H1 (cell line): ENCODE measurements around the gene DPF3. TPM values are rescaled to one million over a fixed set of nuclear protein-coding genes. Genes with fewer than 3 reads are reported as not detected.

Experiments
- CTCF ChIA-PET: fragments of 300-600 bp; sonication (Branson Sonifier 250); formaldehyde crosslinking; loops from one replicate; lab custom pipeline; 2021; ENCODE audit not compliant: partially characterized antibody; lab: Charles Lee
- POLR2A ChIA-PET: fragments of 300-600 bp; sonication (Branson Sonifier 250); formaldehyde crosslinking; loops from one replicate; lab custom pipeline; 2021; ENCODE audit warnings: inconsistent platforms; ENCODE audit not compliant: partially characterized antibody; lab: Charles Lee
- DNase-seq, 2 experiments: peaks; one replicate each; pipeline versions ENCODE4 v3.0.0 to v3.0.0-alpha.2; 2010 to 2022; ENCODE audit warnings: low spot score in 2 of 2, low read depth in 1 of 2, mixed read lengths in 1 of 2
- FAIRE-seq: peaks from 2 replicates; lab custom pipeline; 2011; peaks lifted over from hg19 to GRCh38; lab: Jason Lieb, UNC
- H2AFZ ChIP-seq: 2 replicates; pipeline ENCODE4 v1.8.1; 2012; ENCODE audit warnings: low read length, inconsistent platforms
- H2AK5ac ChIP-seq: 2 replicates; pipeline ENCODE4 v1.6.1; 2013; ENCODE audit warnings: low read depth, low read length
- H2BK120ac ChIP-seq: replicated peaks from 2 replicates; pipeline ENCODE3; 2013; ENCODE audit warnings: low read depth, low read length, inconsistent platforms
- H2BK12ac ChIP-seq: 2 replicates; pipeline ENCODE4 v1.6.1; 2013; ENCODE audit warnings: low read depth, low read length
- H2BK15ac ChIP-seq: 2 replicates; pipeline ENCODE4 v1.6.1; 2013; ENCODE audit warnings: low read length
- H2BK20ac ChIP-seq: 2 replicates; pipeline ENCODE4 v1.6.1; 2013; ENCODE audit warnings: low read length
- H2BK5ac ChIP-seq: 2 replicates; pipeline ENCODE4 v1.6.1; 2013; ENCODE audit warnings: low read depth, low read length
- H3K14ac ChIP-seq: 2 replicates; pipeline ENCODE4 v1.6.1; 2013; ENCODE audit warnings: inconsistent platforms; ENCODE audit not compliant: insufficient read length
- H3K18ac ChIP-seq: 2 replicates; pipeline ENCODE4 v1.6.1; 2013; ENCODE audit warnings: low read length; ENCODE audit errors: extremely low read depth
- H3K23ac ChIP-seq: 2 replicates; pipeline ENCODE4 v1.6.1; 2013; ENCODE audit warnings: inconsistent platforms; ENCODE audit not compliant: insufficient read length
- H3K23me2 ChIP-seq: 2 replicates; pipeline ENCODE4 v1.6.1; 2013; ENCODE audit warnings: low read depth, low read length
- H3K27ac ChIP-seq: 2 replicates; pipeline ENCODE4 v1.6.1; 2011; ENCODE audit warnings: low read depth, low read length, inconsistent platforms
- H3K27me3 ChIP-seq, 4 experiments: replicated peaks in 1 of 4; 1 replicate in 1 of 4; 2 replicates in 3 of 4; pipeline versions ENCODE4 v1.6.1 to v1.8.1; 2011 to 2013; ENCODE audit warnings: low read length in 3 of 4, mild to moderate bottlenecking in 3 of 4, inconsistent platforms in 2 of 4, mixed read lengths in 2 of 4, moderate library complexity in 1 of 4; ENCODE audit not compliant: control insufficient read depth in 3 of 4, insufficient read depth in 3 of 4; ENCODE audit errors: extremely low read depth in 1 of 4
- H3K36me3 ChIP-seq, 4 experiments: 2 replicates each; pipeline versions ENCODE4 v1.6.1 to v1.8.1; 2011 to 2013; ENCODE audit warnings: mild to moderate bottlenecking in 4 of 4, low read length in 3 of 4, moderate library complexity in 2 of 4, control low read depth in 1 of 4, inconsistent platforms in 1 of 4; ENCODE audit not compliant: insufficient read depth in 4 of 4, control insufficient read depth in 2 of 4
- H3K4ac ChIP-seq: replicated peaks from 2 replicates; pipeline ENCODE3; 2013; ENCODE audit warnings: low read length, low read depth, mixed read lengths, inconsistent platforms; ENCODE audit not compliant: insufficient read length
- H3K4me1 ChIP-seq, 4 experiments: replicated peaks in 1 of 4; 1 replicate in 1 of 4; 2 replicates in 3 of 4; pipeline versions ENCODE4 v1.6.1 to v1.8.1; 2011 to 2013; ENCODE audit warnings: low read length in 3 of 4, inconsistent platforms in 2 of 4, mixed read lengths in 1 of 4; ENCODE audit not compliant: insufficient read depth in 4 of 4, control insufficient read depth in 3 of 4
- H3K4me2 ChIP-seq, 2 experiments: 2 replicates each; pipeline versions ENCODE4 v1.6.1 to v1.8.1; 2011 to 2013; ENCODE audit warnings: low read depth in 2 of 2, low read length in 2 of 2, control low read depth in 1 of 2, inconsistent platforms in 1 of 2, mild to moderate bottlenecking in 1 of 2; ENCODE audit not compliant: insufficient read depth in 1 of 2
- H3K4me3 ChIP-seq, 4 experiments: fragments of 200-600, 300-600 bp in 1 of 4; sonication (generic), shearing (Covaris generic), sonication (Bioruptor Twin) in 1 of 4; 2 replicates each; pipeline versions ENCODE4 v1.5.1 to v1.8.1; 2011 to 2016; ENCODE audit warnings: low read length in 4 of 4, low read depth in 3 of 4, control low read depth in 2 of 4, inconsistent platforms in 2 of 4, mild to moderate bottlenecking in 2 of 4, mixed read lengths in 1 of 4, moderate library complexity in 1 of 4; ENCODE audit not compliant: insufficient read depth in 2 of 4; ENCODE audit errors: extremely low read depth in 1 of 4
- H3K56ac ChIP-seq: replicated peaks from 2 replicates; pipeline ENCODE3; 2013; ENCODE audit warnings: low read depth, mild to moderate bottlenecking, mixed read lengths, low read length, inconsistent platforms; ENCODE audit not compliant: insufficient read length
- H3K79me1 ChIP-seq: 2 replicates; pipeline ENCODE4 v1.6.1; 2013; ENCODE audit warnings: low read depth, low read length, control low read depth
- H3K79me2 ChIP-seq, 2 experiments: 2 replicates each; pipeline versions ENCODE4 v1.6.1 to v1.8.1; 2012 to 2013; ENCODE audit warnings: low read length in 2 of 2, mild to moderate bottlenecking in 2 of 2, inconsistent platforms in 1 of 2; ENCODE audit not compliant: insufficient read depth in 2 of 2, control insufficient read depth in 1 of 2
- H3K9ac ChIP-seq, 4 experiments: replicated peaks in 1 of 4; 1 replicate in 1 of 4; 2 replicates in 3 of 4; pipeline versions ENCODE4 v1.6.1 to v1.8.1; 2011 to 2013; ENCODE audit warnings: low read depth in 3 of 4, low read length in 3 of 4, control low read depth in 2 of 4, mild to moderate bottlenecking in 2 of 4, moderate library complexity in 2 of 4, inconsistent platforms in 1 of 4; ENCODE audit errors: extremely low read depth in 1 of 4
- H3K9me3 ChIP-seq, 2 experiments: 2 replicates each; pipeline versions ENCODE4 v1.6.1 to v1.8.1; 2012 to 2013; ENCODE audit warnings: mild to moderate bottlenecking in 2 of 2, moderate library complexity in 2 of 2, control low read depth in 1 of 2, inconsistent platforms in 1 of 2, low read depth in 1 of 2, low read length in 1 of 2, mixed read lengths in 1 of 2; ENCODE audit not compliant: insufficient read depth in 2 of 2
- H4K20me1 ChIP-seq, 2 experiments: replicated peaks in 1 of 2; 2 replicates each; pipeline versions ENCODE3 to v1.8.1; 2011 to 2013; ENCODE audit warnings: inconsistent platforms in 2 of 2, low read length in 2 of 2, mild to moderate bottlenecking in 1 of 2; ENCODE audit not compliant: insufficient read depth in 2 of 2, control insufficient read depth in 1 of 2
- H4K5ac ChIP-seq: 2 replicates; pipeline ENCODE4 v1.6.1; 2013; ENCODE audit warnings: low read length, low read depth, mixed read lengths, inconsistent platforms; ENCODE audit not compliant: insufficient read length
- H4K8ac ChIP-seq: 2 replicates; pipeline ENCODE4 v1.8.0; 2013; ENCODE audit warnings: mild to moderate bottlenecking, moderate library complexity, low read length, inconsistent platforms; ENCODE audit not compliant: insufficient read depth; ENCODE audit errors: extremely low read depth
- H4K91ac ChIP-seq: replicated peaks from 2 replicates; pipeline ENCODE3; 2013; ENCODE audit warnings: low read length, mixed read lengths, inconsistent platforms; ENCODE audit not compliant: insufficient read length
- CBX8 ChIP-seq: fragments of 300-800, 300-1000 bp; sonication (generic); IDR thresholded peaks from 2 replicates; pipeline ENCODE4 v1.7.1; 2016; ENCODE audit warnings: low read depth, low read length, borderline replicate concordance
- CEBPB ChIP-seq: IDR thresholded peaks from 2 replicates; pipeline ENCODE4 v1.6.1; 2012; ENCODE audit warnings: low read depth, low read length
- CREB1 ChIP-seq: IDR thresholded peaks from 2 replicates; pipeline ENCODE4 v1.6.1; 2012; ENCODE audit warnings: inconsistent platforms
- CTBP2 ChIP-seq: IDR thresholded peaks from 2 replicates; pipeline ENCODE4 v1.7.0; 2011; ENCODE audit warnings: borderline replicate concordance, mild to moderate bottlenecking, moderate library complexity, mixed read lengths, low read length; ENCODE audit not compliant: insufficient read depth, insufficient read length
- GTF2F1 ChIP-seq: IDR thresholded peaks from 2 replicates; pipeline ENCODE4 v1.6.1; 2012; ENCODE audit warnings: low read depth, low read length, improper control_type of control experiment, borderline replicate concordance
- KDM4A ChIP-seq: IDR thresholded peaks from one replicate; pipeline ENCODE4 v1.7.1; 2012; ENCODE audit warnings: low read depth, mild to moderate bottlenecking, moderate library complexity, low read length, inconsistent platforms; ENCODE audit not compliant: severe bottlenecking
- KDM5A ChIP-seq: fragments of 200-600 bp; IDR thresholded peaks from 2 replicates; pipeline ENCODE4 v1.7.1; 2012; ENCODE audit warnings: mild to moderate bottlenecking, low read length, inconsistent platforms, mixed read lengths
- NRF1 ChIP-seq: IDR thresholded peaks from 2 replicates; pipeline ENCODE4 v1.6.1; 2011; ENCODE audit warnings: mild to moderate bottlenecking, low read depth, low read length, improper control_type of control experiment
- POU5F1 ChIP-seq: IDR thresholded peaks from 2 replicates; pipeline ENCODE4 v1.6.1; 2011; ENCODE audit warnings: low read depth, mild to moderate bottlenecking, low read length, moderate library complexity
- RBBP5 ChIP-seq: IDR thresholded peaks from 2 replicates; pipeline ENCODE4 v1.7.1; 2012; ENCODE audit warnings: low read depth, mild to moderate bottlenecking, inconsistent platforms, low read length, moderate library complexity, borderline replicate concordance
- RFX5 ChIP-seq: IDR thresholded peaks from 2 replicates; pipeline ENCODE4 v1.6.1; 2011; ENCODE audit warnings: low read depth, low read length, improper control_type of control experiment, borderline replicate concordance
- WGBS, 2 experiments: shearing (Covaris generic) in 1 of 2; methylation state at CpG; one replicate each; pipeline versions ENCODE4 v1.1.6 to v1.1.7; 2013 to 2015; ENCODE audit warnings: low lambda C conversion rate in 2 of 2, mixed read lengths in 2 of 2, inconsistent platforms in 1 of 2, low coverage in 1 of 2, missing lambda C conversion rate in 1 of 2; ENCODE audit not compliant: insufficient replicate concordance in 2 of 2, insufficient coverage in 1 of 2, insufficient read length in 1 of 2; ENCODE audit errors: extremely low coverage in 1 of 2, missing lambda C conversion rate in 1 of 2; 5-methylcytosine and 5-hydroxymethylcytosine counted together
- polyA plus RNA-seq, 7 experiments: library from polyadenylated mRNA; depleted of rRNA in 3 of 7; stranded (reverse) in 5 of 7; unstranded in 2 of 7; fragments of >200 nt in 5 of 7; fragments of 200-250 nt in 2 of 7; gene quantifications; 1 replicate in 5 of 7; 2 replicates in 1 of 7; 4 replicates in 1 of 7; pipeline versions ENCODE4 v1.2.1 to v1.2.3, GENCODE V29; 2011 to 2013; ENCODE audit warnings: missing spikeins in 2 of 7, mixed read lengths in 2 of 7
- total RNA-seq: library from RNA; stranded (reverse); fragmentation: NEBNext Ultra II Directional; extraction: Animal tissue kit (Norgen Biotek cat#: 25700); gene quantifications from 2 replicates; pipeline ENCODE4 v1.2.1, GENCODE V29; 2021

The DPF3 gene
- total and polyA plus RNA-seq, 2 of the 8 experiments (the other 6 are each of a cell fraction or from before 2014, with no cell fraction given): 0.19 TPM; not detected in 1

DNA sequence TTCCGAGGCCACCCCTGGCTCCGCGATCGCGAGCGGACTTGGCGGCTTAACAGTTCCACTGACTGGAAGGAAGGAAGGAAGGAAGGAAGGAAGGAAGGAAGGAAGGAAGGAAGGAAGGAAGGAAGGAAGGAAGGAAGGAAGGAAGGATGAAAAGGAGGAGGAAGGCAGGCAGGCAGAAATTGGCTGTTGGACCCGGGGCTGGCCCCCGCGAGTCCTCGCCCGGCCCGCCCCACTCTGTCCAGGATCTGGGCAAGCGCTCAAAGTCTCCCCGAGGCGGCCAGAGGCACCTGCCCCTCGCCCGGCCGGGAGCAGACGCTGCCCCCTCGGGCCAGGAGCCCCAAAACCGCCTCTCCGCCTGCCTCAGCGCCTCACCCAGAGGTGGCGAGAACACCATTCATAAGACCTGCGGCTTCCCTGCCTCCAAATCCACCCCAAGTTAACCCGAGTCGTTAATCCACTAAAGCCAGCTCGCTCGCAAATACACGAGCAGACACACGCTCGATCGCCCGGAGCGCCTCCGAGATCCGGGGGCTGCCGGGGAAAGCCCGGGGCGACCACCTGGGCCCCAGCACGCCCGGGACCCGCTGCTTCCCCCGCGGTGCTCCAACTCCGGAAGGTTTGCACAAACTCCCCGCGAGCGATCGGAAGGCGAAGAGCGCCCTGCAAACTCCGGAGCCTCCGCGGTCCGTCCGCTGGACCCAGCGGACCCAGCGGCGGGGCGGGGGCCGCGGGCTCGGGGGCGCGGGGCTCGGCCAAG lies 844 bp downstream of the DPF3 start:
- Histone ChIP-seq H4K91ac (no peak overlapping the region), H3K9me3 (no peaks in the 10 kb centered on the region), H2BK20ac (no peak overlapping the region), H4K8ac (no peak overlapping the region), H2BK12ac (no peak overlapping the region), H3K79me1 (no peaks in the 10 kb centered on the region), H3K18ac (no peak overlapping the region), H3K27ac (no peak overlapping the region), H3K9ac (no peak overlapping the region), H3K23ac (no peak overlapping the region), H4K5ac (no peak overlapping the region), H3K14ac (no peak overlapping the region), H2BK120ac (no peak overlapping the region), H2BK15ac (no peak overlapping the region), H3K4me1 (peaks cover 14 to 27% (median 16%) of the 10 kb centered on the region in 4 experiments), H2BK5ac (no peak overlapping the region), H2AFZ (no peak overlapping the region), H3K79me2 (no peaks in the 10 kb centered on the region), H2AK5ac (no peak overlapping the region), H3K23me2 (peaks cover 14% of the 10 kb centered on the region), H4K20me1 (no peaks in the 10 kb centered on the region), H3K4me3 (peak overlapping the region; percentile 58 to 83 (median 68)), H3K56ac (no peak overlapping the region), H3K27me3 (peaks cover 20 to 59% (median 52%) of the 10 kb centered on the region in 4 experiments), H3K4ac (no peak overlapping the region), H3K4me2 (peak overlapping the region; percentile 93 to 99), H3K36me3 (no peaks in the 10 kb centered on the region)
- WGBS, 2 experiments: 2% methylated on average over 36 of the region's 68 CpGs; no CpG with 5 or more reads in 1 of the 2 experiments
- peak in 1 of 2 experiments; percentile 65 for DNase-seq
- FAIRE-seq: no peak
- ChIA-PET POLR2A (interaction anchor here (1.0 kb wide), 1 partner anchor 44 kb away, joined by 3 read pairs; no protein-coding TSS in a partner anchor), CTCF (interaction anchor here (1.5 to 1.6 kb wide), 3 partner anchors 8 to 379 kb away, joined by 3 to 9 read pairs (median 6); no protein-coding TSS in a partner anchor)
- TF ChIP-seq KDM5A (no peak), NRF1 (no peak), RBBP5 (no peak), GTF2F1 (no peak), CREB1 (no peak), RFX5 (no peak), CTBP2 (no peak), POU5F1 (no peak), CEBPB (no peak), CBX8 (no peak), KDM4A (peak; percentile 23)
